ENCODE data around the gene KCNN3.

KCNN3 gene

DNA sequence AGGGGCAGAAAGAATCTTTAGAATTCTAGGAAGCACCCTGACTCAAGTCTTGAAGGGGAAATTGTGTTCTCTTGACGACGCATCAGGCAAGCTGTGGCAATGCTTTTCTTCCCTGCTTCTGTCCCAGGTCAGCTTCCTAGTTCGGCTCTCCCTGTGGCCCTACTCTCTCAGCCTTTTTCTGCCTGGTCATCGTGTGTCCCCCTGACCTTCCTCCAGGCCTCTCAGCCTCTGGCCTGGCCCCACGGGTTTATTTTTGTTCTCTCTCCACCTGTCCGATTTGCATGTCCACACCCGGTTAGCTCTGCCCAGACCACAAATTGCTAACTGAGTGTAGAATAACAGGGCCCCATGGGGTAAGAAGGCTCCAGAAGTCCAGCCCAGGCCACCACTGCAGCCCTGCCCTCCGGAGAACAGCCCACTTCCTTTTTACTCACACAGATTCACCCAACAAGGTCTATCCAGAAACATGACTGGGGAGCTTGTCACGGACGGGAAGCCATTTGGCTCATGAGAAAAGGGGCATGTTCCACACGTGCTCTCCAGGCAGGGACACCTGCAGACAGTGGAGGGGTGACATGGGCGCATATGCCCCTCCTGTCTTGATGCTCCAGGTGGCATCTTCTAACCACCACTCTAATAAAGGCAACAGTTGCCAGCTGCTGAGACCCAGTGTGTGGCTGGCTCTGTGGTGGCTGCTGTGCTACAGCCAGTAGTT lies 9.8 kb downstream of the KCNN3 start:
- DNase-seq (ENCODE audit: low spot score): no peak

DNA sequence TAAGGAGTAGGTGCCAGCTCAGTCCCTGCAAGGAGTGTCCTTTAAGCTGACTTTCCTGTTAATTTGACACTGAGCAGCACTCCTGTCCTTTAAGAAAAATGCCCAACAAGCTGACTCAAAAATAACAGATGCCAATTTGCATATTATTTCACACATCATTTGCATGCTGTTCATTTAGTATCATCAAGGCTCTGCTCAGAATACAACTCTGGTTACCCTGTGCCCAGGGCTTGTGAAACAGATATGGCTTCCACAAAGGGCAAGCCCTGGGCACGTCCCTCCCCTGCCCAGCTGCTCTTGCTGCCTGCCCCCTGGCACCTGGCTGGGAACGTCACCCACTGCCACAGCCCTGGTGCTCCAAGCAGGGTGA lies 10.3 kb downstream of the KCNN3 start:
- DNase-seq (ENCODE audit: low spot score): no peak

DNA sequence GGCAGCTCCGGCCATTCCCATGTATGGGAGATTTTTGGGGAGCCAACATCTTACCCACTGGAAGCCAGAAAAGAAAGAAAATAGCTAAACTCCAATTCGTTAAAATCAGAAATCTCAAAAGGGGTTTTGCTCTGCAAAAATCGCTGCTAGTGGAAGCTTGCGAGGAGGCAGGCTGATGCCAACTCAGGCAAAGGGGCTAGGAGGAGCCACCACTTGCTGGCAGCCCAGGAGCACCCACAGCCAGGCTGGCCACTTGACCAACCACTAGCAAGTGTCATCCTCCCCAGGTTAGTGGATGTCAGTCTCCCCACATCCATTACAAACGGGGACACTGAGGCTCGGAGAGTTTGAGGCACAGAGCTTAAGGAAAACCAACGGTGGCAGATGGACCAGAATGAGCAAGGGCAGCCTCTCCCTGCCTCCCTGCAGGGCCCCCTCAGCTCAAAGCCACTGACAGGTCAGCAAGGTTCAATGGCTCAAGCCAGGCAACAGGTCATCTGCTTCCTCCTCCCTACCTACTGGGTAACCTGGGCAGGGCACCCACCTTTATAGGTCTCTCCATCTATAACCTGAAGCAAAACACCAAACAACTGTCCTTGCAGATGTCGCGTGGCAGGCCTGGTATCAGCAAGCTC lies 10.8 kb downstream of the KCNN3 start:
- DNase-seq (ENCODE audit: low spot score): no peak

DNA sequence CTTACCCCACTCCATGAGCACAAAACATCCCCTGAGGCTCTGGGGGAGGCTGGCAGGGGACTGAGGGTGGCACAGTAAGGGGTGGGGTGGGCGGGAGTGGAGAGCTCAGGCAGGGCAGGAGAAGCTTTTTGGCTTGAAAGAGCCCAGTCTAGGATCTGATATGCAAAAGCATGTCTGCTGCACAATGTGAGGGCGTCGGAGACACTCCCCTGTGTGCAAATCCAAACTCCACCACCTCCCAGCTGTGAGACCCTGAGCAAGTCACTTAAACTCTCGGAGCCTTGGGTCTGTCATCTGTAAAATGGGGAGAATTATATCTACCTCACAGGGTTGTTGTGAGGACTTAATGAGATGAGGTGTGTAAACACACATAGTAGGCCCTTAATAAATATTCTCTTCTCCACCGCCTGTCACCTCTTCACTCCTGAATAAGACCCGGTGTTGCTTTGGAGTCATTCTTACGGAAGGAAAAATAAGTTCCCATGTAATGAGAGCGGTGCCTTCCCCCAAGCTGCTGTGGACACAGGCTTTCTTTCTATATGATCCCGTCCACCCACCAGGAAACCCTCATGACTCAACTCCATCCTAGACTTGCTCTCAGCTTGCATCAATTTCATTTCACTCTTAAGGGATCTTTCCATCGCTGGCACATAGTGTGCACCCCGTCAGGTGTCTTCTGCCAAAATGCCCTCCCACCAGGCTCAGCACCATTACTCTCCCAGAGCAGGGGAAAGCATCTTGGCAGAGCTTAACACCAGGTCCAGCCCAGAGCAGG lies 12.5 kb downstream of the KCNN3 start:
- no peak for DNase-seq (ENCODE audit: low spot score)

DNA sequence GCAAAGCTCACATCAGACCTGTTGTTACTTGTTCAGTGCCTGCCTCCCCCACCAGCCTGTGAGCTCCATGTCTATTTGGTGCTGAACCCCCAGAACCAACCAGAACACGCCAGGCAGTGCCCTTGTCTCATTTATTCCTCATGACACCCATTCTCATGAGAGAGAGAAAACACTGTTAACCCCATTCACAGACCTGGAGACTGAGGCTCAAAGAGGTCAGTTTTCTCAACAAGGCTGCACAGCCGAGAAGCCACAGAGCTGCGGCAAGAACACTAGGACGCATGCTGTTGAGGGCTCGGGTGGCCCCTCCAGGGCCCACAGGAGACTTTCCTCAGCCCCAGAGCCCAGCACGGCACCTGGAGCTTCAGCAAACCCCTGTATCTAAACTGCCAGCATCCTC lies 13.1 kb downstream of the KCNN3 start:
- no peak for DNase-seq (ENCODE audit: low spot score)

DNA sequence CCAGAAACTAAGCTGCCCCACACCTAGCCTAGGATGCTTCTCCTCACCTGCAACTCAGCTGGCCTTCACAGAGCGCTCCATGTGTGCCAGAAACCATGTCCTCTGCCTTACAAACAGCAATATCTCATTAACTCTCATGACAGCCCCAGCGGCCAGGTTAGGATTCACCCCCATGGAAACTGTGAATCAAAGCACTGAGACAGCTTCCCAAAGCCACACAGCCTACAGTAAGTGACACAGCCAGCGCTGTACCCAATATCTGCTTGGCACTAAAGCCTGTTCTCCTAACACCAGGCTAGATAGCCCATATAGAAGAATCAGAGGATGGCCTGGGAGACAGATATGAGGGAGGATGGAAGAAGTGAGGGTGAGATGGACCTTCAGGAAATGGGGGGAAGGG lies 13.5 kb downstream of the KCNN3 start:
- DNase-seq (ENCODE audit: low spot score): no peak

DNA sequence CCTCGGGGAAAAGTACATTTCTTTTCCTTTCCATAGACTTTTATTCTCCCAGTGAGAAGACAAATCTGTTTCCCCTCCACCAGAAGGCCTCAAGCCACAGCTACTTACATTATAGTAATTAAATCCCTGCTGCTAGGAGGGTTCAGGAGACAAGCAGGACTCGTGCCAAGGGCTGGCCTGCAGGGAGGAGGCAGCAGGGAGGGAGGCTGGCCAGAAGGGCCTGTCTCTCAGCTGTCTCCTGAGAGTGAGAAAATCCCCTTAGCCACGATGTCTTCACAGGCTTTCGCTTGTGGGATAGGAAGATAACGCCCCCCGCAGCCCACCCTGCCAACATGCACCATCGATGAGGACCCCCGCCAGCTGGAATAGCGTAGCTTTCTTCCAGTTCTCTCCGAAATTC lies 14.0 kb downstream of the KCNN3 start:
- no peak for DNase-seq (ENCODE audit: low spot score)

DNA sequence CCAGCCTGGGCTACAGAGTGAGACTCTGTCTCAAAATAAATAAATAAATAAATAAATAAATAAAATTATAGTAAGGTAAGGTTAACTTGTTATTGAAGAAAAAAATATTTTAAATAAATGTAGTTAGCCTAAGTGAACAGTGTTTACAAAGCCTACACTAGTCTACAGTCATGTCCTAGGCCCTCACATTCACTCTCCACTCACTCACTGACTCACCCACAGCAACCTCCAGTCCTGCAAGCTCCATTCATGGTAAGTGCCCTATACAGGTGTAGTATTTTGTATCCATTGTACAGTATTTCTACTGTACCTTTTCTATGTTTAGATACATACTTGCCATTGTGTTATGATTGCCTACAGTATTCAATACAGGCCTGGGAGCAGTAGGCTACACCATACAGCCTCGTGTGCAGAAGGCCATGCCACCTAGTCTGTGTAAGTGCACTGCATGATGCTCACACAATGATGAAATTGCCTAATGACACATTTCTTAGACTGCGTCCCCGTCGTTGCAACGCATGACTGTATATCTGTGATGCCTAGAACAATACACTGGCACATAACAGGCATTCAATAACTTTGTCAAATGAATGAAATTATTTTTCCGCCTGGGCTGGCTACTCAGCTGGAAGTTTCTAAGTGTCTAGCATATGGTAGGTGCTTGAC lies 14.8 kb downstream of the KCNN3 start:
- no peak for DNase-seq (ENCODE audit: low spot score)

DNA sequence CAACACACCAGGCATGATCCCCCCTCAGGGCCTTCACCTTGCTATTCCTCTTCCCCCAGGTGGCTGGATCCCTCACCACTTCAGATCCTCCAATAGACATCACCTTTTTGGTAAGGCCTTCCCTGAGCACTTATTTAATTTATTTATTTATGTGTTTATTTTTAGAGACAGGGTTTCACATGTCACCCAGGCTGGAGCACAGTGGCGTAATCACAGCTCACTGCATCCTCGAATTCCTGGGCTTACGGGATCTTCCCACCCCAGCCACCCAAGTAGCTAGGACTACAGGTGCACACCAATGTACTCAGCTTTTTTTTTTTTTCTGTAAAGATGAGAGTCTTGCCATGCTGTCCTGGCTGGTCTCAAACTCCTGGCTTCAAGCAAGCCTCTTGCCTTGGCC lies 17.2 kb downstream of the KCNN3 start:
- no peak for DNase-seq (ENCODE audit: low spot score)

DNA sequence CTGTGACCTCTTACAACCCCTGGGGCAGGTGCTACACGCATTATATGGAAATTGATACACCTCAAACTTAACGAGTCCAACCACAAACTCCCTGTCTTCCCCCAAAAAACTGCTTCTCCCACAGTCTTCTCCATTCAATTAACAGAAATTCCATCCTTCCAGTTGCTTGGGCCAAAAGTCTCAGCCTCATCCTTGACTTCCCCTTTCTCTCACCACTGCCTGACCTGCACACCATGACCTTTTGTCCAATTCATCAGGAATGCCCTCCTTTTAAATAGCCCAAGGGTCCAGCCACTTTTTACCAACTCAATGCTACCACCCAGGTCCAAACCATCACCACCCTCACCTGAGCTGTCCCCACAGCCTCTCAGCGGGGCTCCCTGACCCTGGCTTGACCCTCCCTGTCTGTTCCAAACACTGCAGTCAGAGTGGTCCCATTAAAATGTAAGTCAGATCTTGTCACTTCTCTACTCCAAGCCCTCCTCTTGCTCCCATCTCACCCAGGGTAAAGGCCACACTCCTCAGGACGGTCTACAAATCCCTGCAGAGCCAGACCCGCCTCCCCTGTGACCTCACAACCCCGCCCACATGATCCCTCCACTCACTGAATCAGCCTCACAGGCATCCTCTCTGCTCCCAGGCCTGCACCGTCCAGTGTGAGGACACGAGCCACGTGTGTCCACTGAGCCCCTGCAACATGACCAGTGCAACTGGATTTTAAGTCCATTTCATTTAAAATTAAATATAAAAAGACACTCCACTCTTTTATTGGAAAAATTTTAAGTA lies 18.5 kb downstream of the KCNN3 start:
- no peak for DNase-seq (ENCODE audit: low spot score)

DNA sequence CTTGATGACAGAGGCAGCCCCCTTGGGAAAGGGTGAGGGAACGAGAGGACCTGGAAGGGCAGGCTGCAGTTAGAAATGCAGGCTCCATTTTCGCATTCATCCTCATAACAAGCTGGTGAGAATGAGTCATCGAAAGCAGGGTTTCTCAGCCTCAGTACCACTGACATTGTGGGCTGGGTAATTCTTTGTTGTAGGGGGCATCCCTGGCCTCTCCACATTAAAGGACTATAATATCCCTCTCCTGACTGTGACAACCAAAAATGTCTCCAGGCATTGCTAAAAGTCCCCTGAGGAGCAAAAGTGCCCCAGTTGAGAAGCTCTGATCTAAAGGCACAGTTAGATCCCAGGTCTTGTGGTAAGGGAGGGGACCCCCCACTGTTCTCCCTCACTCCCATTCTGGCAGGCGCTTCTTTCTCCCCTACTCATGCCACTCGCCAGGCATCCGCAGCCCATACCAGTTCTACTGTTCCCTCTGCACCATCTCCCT lies 20.4 kb downstream of the KCNN3 start:
- no peak for DNase-seq (ENCODE audit: low spot score)

DNA sequence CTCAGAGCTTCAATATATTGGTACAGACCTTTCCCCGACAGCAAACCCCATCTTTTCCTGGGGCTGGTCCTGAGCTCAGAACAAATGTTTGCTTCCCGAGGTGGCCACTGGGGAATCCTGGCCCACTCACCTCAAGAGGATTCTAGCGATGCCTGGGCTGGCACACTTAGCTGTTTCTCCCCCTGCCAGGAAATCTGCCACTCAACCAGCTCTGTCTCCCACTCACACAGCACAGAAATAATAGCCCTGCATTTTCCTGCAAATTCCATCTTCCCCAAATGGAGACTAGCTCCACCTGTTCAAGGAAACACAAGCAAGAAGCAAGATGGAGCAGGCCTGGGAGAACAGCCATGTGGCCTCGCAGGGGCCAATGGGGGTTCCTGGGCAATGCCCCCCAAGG lies 21.1 kb downstream of the KCNN3 start:
- no peak for DNase-seq (ENCODE audit: low spot score)

DNA sequence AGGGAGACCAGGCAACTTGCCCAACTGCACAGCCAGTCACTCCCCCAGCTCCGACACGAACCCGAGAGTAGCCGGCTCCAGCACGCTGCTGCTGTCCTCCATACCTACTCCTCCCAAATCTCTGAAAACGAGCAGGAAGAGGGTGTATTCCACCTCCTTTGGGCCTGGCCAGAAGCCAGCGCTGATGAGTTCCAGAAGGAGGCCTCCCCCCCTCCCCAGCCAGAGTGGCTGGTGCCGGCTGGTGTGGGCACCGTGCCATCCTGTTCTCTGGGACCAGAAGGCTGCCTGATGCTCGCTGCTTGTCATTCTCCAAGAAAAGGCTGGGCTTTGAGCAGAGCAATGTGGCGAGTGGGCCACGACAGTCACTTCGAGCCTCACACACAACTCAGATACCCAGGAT lies 22.2 kb downstream of the KCNN3 start:
- DNase-seq (ENCODE audit: low spot score): no peak

DNA sequence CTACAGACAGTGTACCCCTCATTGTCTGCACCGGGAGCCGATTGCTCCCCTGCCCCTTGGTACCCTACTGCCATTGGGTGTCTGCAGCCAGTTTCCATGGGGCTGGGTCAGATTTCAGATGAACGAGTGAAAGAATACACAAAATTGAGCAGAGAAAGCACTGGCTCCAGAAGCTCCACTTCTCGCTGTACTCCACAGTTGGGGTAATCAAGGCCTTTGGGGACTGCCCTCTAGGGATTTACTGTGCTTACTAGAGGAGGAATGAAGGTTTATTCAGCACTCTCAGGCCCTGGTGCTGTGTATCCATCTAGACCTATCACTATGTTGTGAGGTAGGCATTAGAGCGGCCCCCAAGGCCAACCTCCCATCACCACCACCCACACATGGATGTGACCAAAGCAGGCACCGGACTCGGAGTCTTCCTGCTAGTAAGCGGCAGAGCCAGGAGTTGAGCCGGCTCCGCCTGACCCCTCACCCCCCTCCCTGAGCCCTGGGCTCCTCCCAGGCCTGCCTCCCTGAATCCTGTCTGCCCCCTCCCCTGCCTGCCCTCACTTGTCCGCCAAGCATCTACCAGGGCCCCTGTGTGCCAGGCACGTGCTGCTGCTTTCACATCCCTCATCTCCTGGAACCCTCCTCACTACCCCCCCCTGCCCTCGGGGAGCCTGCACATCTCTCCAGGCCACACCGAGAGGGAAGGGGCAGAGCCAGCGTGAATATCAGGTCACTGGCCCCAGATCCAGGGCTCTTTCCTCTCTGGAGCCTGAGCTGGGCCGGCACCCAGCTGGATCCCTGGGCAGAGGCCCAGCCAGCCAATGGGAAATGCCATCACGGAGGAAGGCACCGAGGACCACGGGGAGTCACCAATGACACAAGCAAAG lies 23.3 kb downstream of the KCNN3 start:
- DNase-seq (ENCODE audit: low spot score): no peak

DNA sequence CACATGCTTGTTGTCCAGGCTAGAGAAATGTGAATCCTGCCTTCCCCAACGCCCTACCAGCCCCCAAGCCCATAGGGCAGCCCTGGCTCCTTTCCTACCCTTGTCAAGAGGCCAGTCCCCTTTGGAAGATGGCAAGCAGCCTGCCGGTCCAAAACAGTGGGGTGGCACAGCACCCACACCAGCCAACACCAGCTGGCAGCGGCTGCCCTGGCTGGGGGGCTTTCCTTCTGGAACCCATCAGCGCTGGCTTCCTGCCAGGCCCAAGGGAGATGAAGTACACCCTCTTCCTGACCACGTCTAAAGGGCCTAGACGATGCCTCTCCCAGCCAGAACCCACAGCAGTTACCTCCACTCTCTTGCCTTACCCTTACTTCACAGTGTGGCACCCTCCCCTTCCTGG lies 24.2 kb downstream of the KCNN3 start:
- DNase-seq (ENCODE audit: low spot score): no peak

DNA sequence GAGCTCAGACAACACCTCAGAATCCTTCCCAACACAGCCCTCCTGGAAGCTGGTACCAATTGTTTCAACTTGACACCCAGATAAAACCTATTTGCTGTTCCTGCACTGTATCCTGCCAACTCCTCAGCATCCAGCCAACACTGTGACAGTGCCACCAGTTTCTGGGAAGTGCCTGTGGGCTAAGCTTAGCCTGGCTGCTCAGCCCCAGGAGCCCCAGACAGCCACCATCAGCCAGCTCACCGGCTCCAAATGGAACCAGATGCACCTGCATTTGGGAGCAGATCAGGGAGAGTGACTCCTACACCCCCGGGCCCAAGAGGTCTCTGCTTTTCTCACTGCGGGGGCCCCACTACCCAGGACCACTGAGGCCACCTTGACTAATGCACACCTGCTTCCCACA lies 24.9 kb downstream of the KCNN3 start:
- DNase-seq (ENCODE audit: low spot score): no peak

DNA sequence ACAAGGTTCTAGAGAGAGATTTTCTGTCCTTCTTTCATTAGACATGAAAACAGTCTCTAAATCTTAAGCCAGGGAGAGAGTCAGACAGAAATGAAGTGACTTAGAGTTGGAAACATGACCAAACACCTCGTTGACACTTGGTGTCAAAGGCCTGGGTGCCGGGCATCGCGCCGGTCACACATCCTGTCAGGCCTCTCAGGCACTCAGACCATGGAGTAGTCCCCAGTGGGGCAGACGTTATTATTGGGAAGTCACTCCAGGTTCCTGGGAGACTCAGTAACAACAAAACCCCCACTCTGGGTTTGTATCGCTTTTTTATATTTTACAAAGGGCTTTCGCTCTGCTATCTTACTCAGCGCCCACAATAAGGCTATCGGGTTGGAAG lies 25.8 kb downstream of the KCNN3 start:
- no peak for DNase-seq (ENCODE audit: low spot score)

DNA sequence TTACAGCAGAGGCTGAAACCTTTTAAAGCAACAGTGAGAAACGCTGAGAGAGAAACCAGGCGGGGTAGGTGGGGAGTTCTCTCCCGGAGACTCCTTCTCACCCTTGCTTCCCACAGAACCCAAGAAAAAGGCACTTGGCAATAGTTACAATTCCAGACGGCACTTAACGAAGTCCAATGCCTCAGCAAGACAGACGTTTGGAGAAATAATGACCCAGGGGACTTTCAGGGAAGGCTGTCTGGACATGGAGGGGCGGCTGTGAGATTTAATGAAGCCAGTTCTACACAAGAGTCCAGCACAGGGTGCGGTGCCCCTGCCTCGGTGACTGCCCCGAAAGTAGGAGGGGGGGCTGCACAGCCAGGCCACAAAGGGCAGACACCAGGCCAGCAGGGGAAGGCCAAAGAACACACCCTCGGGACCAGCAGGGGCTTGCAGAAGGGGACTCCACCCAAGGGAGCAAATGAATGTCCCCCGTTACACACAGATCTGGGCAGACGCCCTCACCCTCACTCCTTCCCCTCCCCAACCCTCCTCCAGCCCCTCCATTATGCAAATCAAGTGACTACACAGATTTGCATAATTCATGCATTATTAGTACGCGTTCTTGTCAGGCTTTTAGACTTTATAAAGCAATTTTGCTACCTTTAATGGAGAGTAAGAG lies 26.3 kb downstream of the KCNN3 start:
- DNase-seq (ENCODE audit: low spot score): no peak

DNA sequence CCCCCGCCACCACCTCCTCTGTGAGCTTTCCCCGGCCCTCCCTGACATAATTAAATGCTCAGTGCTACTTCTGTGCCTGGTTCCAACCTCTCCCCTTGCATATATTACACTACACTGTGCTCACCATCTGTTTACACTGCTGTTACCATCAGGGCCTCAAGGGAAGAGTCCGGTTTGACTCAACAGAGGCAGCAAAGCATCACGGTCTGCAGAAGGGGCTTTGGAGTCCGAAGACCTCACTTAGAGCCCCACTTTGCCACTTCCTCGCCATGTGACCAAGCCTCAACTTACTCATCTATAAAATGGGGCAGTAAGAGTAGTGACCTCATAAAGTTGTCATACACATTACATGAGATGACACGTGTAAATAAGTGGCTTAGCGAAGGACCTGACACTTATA lies 27.4 kb downstream of the KCNN3 start:
- no peak for DNase-seq (ENCODE audit: low spot score)

DNA sequence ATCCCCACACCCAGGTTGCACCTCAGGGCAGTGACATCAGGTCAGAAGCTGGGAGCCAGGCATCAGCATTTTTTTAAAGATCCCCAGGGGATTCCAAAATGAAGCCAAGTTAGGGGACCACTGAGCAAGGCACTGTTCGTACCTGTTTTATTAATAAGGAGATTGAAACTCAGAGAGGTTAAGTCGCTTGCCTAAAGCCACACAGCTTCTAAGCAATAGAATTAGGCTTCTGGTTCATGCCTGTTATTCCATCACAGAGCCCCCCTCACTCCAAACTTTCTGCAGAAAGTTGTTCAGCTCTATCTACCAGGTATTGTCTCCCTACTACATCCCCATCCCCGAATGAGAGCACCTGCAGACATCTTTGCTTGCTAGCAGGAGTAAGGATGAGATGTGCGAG lies 28.7 kb downstream of the KCNN3 start:
- no peak for DNase-seq (ENCODE audit: low spot score)

Data from COLO829 (cell line).